OCI-LY7 (cell line): Measurements from ENCODE around the gene ZBTB49. TPM values are rescaled to one million over a fixed set of nuclear protein-coding genes. Genes with fewer than 3 reads are reported as not detected.
"Not testable (repeated sequence)": the region's sequence is repeated elsewhere in the genome, so short reads cannot be mapped to it uniquely, and the experiment has no call there.

Experiments used
- BruUV-seq: library from RNA; stranded (reverse); fragments of 400-500 nt; replicated peaks from 2 replicates; lab custom pipeline; 2021; lab: Mats Ljungman, UMichigan
- CTCF ChIA-PET: fragments of 300-600 bp; sonication (Branson Sonifier 250); formaldehyde crosslinking; loops from one replicate; lab custom pipeline; 2022; ENCODE audit warnings: antibody characterized with exemption; ENCODE audit not compliant: unreplicated experiment; lab: Charles Lee
- POLR2A ChIA-PET: fragments of 300-600 bp; sonication (Branson Sonifier 250); formaldehyde crosslinking; loops from one replicate; lab custom pipeline; 2022; ENCODE audit warnings: antibody characterized with exemption; lab: Charles Lee
- DNase-seq: peaks from one replicate; pipeline ENCODE4 v3.0.0-alpha.2; 2015; ENCODE audit warnings: low spot score
- H2AFZ ChIP-seq: fragments of 200-600 bp; sonication (generic), shearing (Covaris generic); 2 replicates; pipeline ENCODE4 v1.6.1; 2014; ENCODE audit warnings: mild to moderate bottlenecking, antibody characterized with exemption, low read length, moderate library complexity
- H3K27ac ChIP-seq: fragments of 200-600 bp; sonication (generic); 2 replicates; pipeline ENCODE4 v1.5.1; 2014; ENCODE audit warnings: mixed run types, low read depth, mild to moderate bottlenecking, moderate library complexity, low read length, inconsistent platforms; ENCODE audit not compliant: poor library complexity, severe bottlenecking
- H3K36me3 ChIP-seq: fragments of 200-600 bp; sonication (generic); 2 replicates; pipeline ENCODE4 v1.6.1; 2014; ENCODE audit warnings: mild to moderate bottlenecking, antibody characterized with exemption, low read length, moderate library complexity, mixed read lengths; ENCODE audit not compliant: insufficient read depth
- H3K4me1 ChIP-seq: fragments of 200-600 bp; sonication (generic); 2 replicates; pipeline ENCODE4 v1.5.1; 2014; ENCODE audit warnings: mild to moderate bottlenecking, low read length; ENCODE audit not compliant: insufficient read depth, poor library complexity, severe bottlenecking
- H3K4me2 ChIP-seq: fragments of 200-600 bp; sonication (generic); 2 replicates; pipeline ENCODE4 v1.6.1; 2014; ENCODE audit warnings: mild to moderate bottlenecking, low read length
- H3K4me3 ChIP-seq: fragments of 200-600 bp; sonication (generic); 2 replicates; pipeline ENCODE4 v1.5.1; 2014; ENCODE audit warnings: mild to moderate bottlenecking, low read depth, low read length; ENCODE audit not compliant: poor library complexity, severe bottlenecking
- H3K79me2 ChIP-seq: fragments of 200-600 bp; sonication (generic); 2 replicates; pipeline ENCODE4 v1.6.1; 2016; ENCODE audit warnings: low read depth, mild to moderate bottlenecking, low read length, moderate library complexity, mixed read lengths; ENCODE audit not compliant: insufficient read depth
- H3K9me2 ChIP-seq: fragments of 200-600 bp; sonication (generic); 2 replicates; pipeline ENCODE4 v1.6.1; 2016; ENCODE audit warnings: mild to moderate bottlenecking, low read length, mixed read lengths; ENCODE audit not compliant: insufficient read depth
- H3K9me3 ChIP-seq: fragments of 200-600 bp; sonication (generic); 2 replicates; pipeline ENCODE4 v1.6.1; 2014; ENCODE audit warnings: mild to moderate bottlenecking, mixed run types, low read length, mixed read lengths
- H4K20me1 ChIP-seq: fragments of 200-600 bp; sonication (generic); 2 replicates; pipeline ENCODE4 v1.6.1; 2014; ENCODE audit warnings: mild to moderate bottlenecking, antibody characterized with exemption, low read length, moderate library complexity, mixed read lengths; ENCODE audit not compliant: insufficient read depth
- EZH2phosphoT487 ChIP-seq: fragments of 200-600 bp; sonication (generic); IDR thresholded peaks from 2 replicates; pipeline ENCODE4 v1.6.1; 2018; ENCODE audit warnings: low read depth, borderline replicate concordance, mild to moderate bottlenecking, mixed run types, antibody characterized with exemption, low read length, moderate library complexity, mixed read lengths
- intact Hi-C: fragments of 100-400 bp; cut with micrococcal nuclease; formaldehyde crosslinking; loops from one replicate; pipeline ENCODE4 v1.10.0; 2022; ENCODE audit not compliant: unreplicated experiment
- total RNA-seq, 2 experiments: library from RNA; depleted of rRNA in 1 of 2; stranded (reverse); fragments of >200 nt in 1 of 2; shearing (Covaris generic) in 1 of 2; gene quantifications; 2 replicates each; pipeline ENCODE4 v1.2.3, GENCODE V29; 2014 to 2022
- TF ChIP-seq, protein P1 (sequence below): fragments of 200-600 bp; sonication (generic); conservative IDR thresholded peaks from 2 replicates; pipeline ENCODE4 v1.5.1; 2014; ENCODE audit warnings: mild to moderate bottlenecking, antibody characterized with exemption, low read length, moderate library complexity, mixed read lengths

Gene ZBTB49
- total RNA-seq, 2 experiments from 2014 or later, result 6.5 to 8.7 TPM

DNA sequence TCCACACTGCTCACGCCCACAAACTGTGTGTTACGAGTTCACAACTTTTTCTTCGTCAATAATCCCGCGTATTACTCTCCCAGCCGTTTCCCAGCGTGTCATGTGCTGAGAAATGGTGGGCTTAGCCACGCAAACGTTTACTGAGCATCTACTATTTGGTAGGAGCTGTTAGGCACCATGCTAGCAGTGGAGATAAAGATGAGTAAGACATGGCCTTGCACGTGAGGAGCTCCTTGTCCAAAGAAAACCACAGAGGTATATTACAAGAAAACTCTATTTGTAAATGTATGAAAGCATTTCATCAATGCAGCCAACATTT, 41.2 kb upstream of the ZBTB49 start:
- Histone ChIP-seq H3K79me2 (peaks cover 7% of the 10 kb centered on the region; the same call in 1 of the 2 replicates), H3K9me2 (no peaks in the 10 kb centered on the region), H3K4me2 (peak overlapping the region; percentile 78), H3K9me3 (no peaks in the 10 kb centered on the region), H2AFZ (peak overlapping the region; percentile 94), H3K27ac (no peak overlapping the region), H3K4me3 (peak overlapping the region; percentile 95), H3K4me1 (peaks cover 13% of the 10 kb centered on the region), H4K20me1 (no peaks in the 10 kb centered on the region), H3K36me3 (peaks cover 13% of the 10 kb centered on the region; the same call in 1 of the 2 replicates)
- TF ChIP-seq, protein P1, sequence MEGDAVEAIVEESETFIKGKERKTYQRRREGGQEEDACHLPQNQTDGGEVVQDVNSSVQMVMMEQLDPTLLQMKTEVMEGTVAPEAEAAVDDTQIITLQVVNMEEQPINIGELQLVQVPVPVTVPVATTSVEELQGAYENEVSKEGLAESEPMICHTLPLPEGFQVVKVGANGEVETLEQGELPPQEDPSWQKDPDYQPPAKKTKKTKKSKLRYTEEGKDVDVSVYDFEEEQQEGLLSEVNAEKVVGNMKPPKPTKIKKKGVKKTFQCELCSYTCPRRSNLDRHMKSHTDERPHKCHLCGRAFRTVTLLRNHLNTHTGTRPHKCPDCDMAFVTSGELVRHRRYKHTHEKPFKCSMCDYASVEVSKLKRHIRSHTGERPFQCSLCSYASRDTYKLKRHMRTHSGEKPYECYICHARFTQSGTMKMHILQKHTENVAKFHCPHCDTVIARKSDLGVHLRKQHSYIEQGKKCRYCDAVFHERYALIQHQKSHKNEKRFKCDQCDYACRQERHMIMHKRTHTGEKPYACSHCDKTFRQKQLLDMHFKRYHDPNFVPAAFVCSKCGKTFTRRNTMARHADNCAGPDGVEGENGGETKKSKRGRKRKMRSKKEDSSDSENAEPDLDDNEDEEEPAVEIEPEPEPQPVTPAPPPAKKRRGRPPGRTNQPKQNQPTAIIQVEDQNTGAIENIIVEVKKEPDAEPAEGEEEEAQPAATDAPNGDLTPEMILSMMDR, result no peak
- TF ChIP-seq EZH2phosphoT487, result no peak
- BruUV-seq, result no TSS peak
- ChIA-PET CTCF (interaction anchor here (0.9 to 1.3 kb wide), 2 partner anchors 11 to 90 kb away, joined by 3 read pairs; no protein-coding TSS in a partner anchor), POLR2A (interaction anchor here (0.9 to 3.2 kb wide), 6 partner anchors 10 to 97 kb away, joined by 3 to 10 read pairs (median 4); no protein-coding TSS in a partner anchor)
- DNase-seq, result no peak
- intact Hi-C loops, result no loop called here

DNA sequence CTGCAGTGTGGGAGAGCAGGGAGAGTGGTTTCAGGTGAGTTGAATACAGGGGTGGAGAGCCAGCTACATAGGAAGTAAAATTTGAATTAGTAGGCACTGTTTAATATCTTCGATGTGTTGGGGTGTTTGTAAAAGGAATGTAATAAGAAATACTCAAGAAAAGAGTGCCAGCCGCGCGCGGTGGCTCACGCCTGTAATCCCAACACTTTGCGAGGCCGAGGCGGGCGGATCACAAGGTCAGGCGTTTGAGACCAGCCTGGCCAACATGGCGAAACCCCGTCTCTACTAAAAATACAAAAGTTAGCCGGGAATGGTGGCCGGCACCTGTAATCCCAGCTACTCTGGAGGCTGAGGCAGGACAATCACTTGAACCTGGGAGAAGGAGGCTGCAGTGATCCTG, 40.7 kb upstream of the ZBTB49 start:
- BruUV-seq, H2AFZ ChIP-seq, H3K79me2 ChIP-seq, H3K9me3 ChIP-seq, H4K20me1 ChIP-seq, intact Hi-C loops, H3K4me3 ChIP-seq, H3K27ac ChIP-seq, DNase-seq, H3K9me2 ChIP-seq: not testable (repeated sequence)
- ChIA-PET POLR2A (interaction anchor here (0.9 to 3.2 kb wide), 4 partner anchors 24 to 96 kb away, joined by 3 to 10 read pairs (median 6); no protein-coding TSS in a partner anchor), CTCF (interaction anchor here (0.9 to 1.3 kb wide), 2 partner anchors 10 to 90 kb away, joined by 3 read pairs; no protein-coding TSS in a partner anchor)
- Histone ChIP-seq H3K36me3 (peaks cover 10% of the 10 kb centered on the region; the same call in 1 of the 2 replicates), H3K4me1 (peaks cover 13% of the 10 kb centered on the region), H3K4me2 (peak overlapping the region; percentile 78)

DNA sequence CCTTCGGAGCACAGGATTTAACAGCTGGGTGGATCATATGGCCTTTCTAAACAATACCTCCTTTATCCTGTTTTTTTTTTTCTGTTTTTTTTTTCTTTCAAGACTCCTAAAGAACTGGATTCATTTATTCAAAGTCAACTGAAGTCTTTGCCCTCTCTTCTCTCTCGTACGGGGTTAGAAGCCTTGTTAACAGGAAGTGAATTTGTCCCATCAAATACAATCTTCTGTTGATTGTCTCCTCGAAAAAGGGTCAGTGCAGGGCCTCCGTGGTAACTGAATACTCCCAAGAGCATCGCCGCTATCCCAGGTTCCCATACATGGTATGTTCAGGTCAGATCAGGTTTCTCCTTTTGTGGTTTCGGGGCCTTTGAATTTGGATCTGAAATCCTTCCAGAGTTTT, 40.2 kb upstream of the ZBTB49 start:
- CTCF ChIA-PET, result interaction anchor here (0.9 to 1.3 kb wide), 2 partner anchors 10 to 89 kb away, joined by 3 read pairs; no protein-coding TSS in a partner anchor
- peaks cover 7% of the 10 kb centered on the region; the same call in 1 of the 2 replicates for H3K36me3 ChIP-seq
- H3K79me2 ChIP-seq, result peaks cover 7% of the 10 kb centered on the region; the same call in 1 of the 2 replicates
- DNase-seq, result no peak
- POLR2A ChIA-PET, result interaction anchor here (2.6 kb wide), 1 partner anchor 93 kb away, joined by 10 read pairs; no protein-coding TSS in a partner anchor
- H3K4me2 ChIP-seq, result no peak overlapping the region
- H4K20me1 ChIP-seq, result no peaks in the 10 kb centered on the region
- no peaks in the 10 kb centered on the region for H3K9me3 ChIP-seq
- H2AFZ ChIP-seq, result no peak overlapping the region
- peaks cover 13% of the 10 kb centered on the region for H3K4me1 ChIP-seq
- H3K4me3 ChIP-seq, result no peak overlapping the region
- no peak overlapping the region for H3K27ac ChIP-seq
- intact Hi-C loops, result loop anchor here (10.0 kb wide), 1 partner anchor 295 kb away; the partner anchor contains the start of gene STX18
- TF ChIP-seq EZH2phosphoT487, result no peak
- TF ChIP-seq, protein P1, result no peak
- no peaks in the 10 kb centered on the region for H3K9me2 ChIP-seq
- no TSS peak for BruUV-seq
